GM21825 (cell line): ENCODE data around the gene ANKRD49.
"Not testable (repeated sequence)": the region's sequence is repeated elsewhere in the genome, so short reads cannot be mapped to it uniquely, and the experiment has no call there.

ENCODE experiments used
- ATAC-seq: cut with Tn5 transposase; IDR thresholded peaks from one replicate; pipeline ENCODE4 v1.9.1; 2021; ENCODE audit warnings: mild to moderate bottlenecking, moderate library complexity; ENCODE audit not compliant: unreplicated experiment

Gene ANKRD49

GRCh38 chr11:94504689-94505293 is 11.0 kb downstream of the ANKRD49 start:
- no peak for ATAC-seq

- ATAC-seq: not testable (repeated sequence)
These were observed 12.7 kb downstream of the ANKRD49 start for GRCh38 chr11:94506513-94506912.

- ATAC-seq: no peak
These were observed 13.7 kb downstream of the ANKRD49 start for GRCh38 chr11:94507485-94507884.

GRCh38 chr11:94511932-94512781 is 18.4 kb downstream of the ANKRD49 start, which contains the start of gene C11orf97:
TSS of gene C11orf97 (plus strand) at chr11:94512461. CDS start at chr11:94512529, 68 bp downstream.
- ATAC-seq: peak; percentile 87

- ATAC-seq: no peak
These were observed 19.3 kb downstream of the ANKRD49 start for GRCh38 chr11:94513091-94513490.

- ATAC-seq: no peak
These were observed 21.6 kb downstream of the ANKRD49 start for GRCh38 chr11:94515398-94515797.

- ATAC-seq: no peak
These were observed 22.9 kb downstream of the ANKRD49 start for GRCh38 chr11:94516725-94517124.

- no peak for ATAC-seq
These were observed 24.5 kb downstream of the ANKRD49 start for GRCh38 chr11:94518300-94518699.

GRCh38 chr11:94519478-94520084 is 25.8 kb downstream of the ANKRD49 start:
- ATAC-seq: no peak

GRCh38 chr11:94521684-94522083 is 27.9 kb downstream of the ANKRD49 start:
- ATAC-seq: peak; percentile 66

- no peak for ATAC-seq
These were observed 30.6 kb downstream of the ANKRD49 start for GRCh38 chr11:94524341-94524740.

GRCh38 chr11:94525546-94526324 is 32.0 kb downstream of the ANKRD49 start:
- no peak for ATAC-seq

- no peak for ATAC-seq
These were observed 33.1 kb downstream of the ANKRD49 start for GRCh38 chr11:94526645-94527438.

- ATAC-seq: no peak
These were observed 34.8 kb downstream of the ANKRD49 start for GRCh38 chr11:94528551-94528950.

- no peak for ATAC-seq
These were observed 38.4 kb downstream of the ANKRD49 start for GRCh38 chr11:94532211-94532610.

- ATAC-seq: no peak
These were observed 39.4 kb downstream of the ANKRD49 start for GRCh38 chr11:94533206-94533605.

GRCh38 chr11:94533696-94534630 is 40.2 kb downstream of the ANKRD49 start:
- no peak for ATAC-seq

- no peak for ATAC-seq
These were observed 42.6 kb downstream of the ANKRD49 start for GRCh38 chr11:94536386-94536785.

- ATAC-seq: no peak
These were observed 43.3 kb downstream of the ANKRD49 start for GRCh38 chr11:94537031-94537600.
